Tibial artery (tissue), 4 donors: ENCODE measurements around the gene NMNAT3.

Experiments used
- DNase-seq, 2 donors: peaks; one replicate each; pipeline ENCODE4 v3.0.0-alpha.2; 2019
- H3K27ac ChIP-seq, 2 donors: fragments of 200-600 bp; sonication (generic) in 1 of 2; 1 replicate in 1 of 2; 2 replicates in 1 of 2; pipeline ENCODE4 v1.5.1; 2018 to 2019; ENCODE audit warnings: mild to moderate bottlenecking in 1 of 2
- H3K27me3 ChIP-seq, 2 donors: fragments of 200-600 bp; sonication (generic) in 1 of 2; one replicate each; pipeline versions ENCODE4 v1.5.1 to v1.6.0; 2016 to 2019
- H3K36me3 ChIP-seq, 3 donors: fragments of 200-600 bp; sonication (generic) in 2 of 3; one replicate each; pipeline ENCODE4 v1.5.1; 2016 to 2019; ENCODE audit warnings: mild to moderate bottlenecking in 2 of 3
- H3K4me1 ChIP-seq, 4 donors: fragments of 200-600 bp; sonication (generic) in 2 of 4; 1 replicate in 3 of 4; 2 replicates in 1 of 4; pipeline ENCODE4 v1.5.1; 2016 to 2019
- H3K4me3 ChIP-seq, 2 donors: fragments of 200-600 bp; sonication (generic) in 1 of 2; 1 replicate in 1 of 2; 2 replicates in 1 of 2; pipeline ENCODE4 v1.5.1; 2018 to 2019; ENCODE audit warnings: mild to moderate bottlenecking in 2 of 2
- H3K9me3 ChIP-seq, 3 donors: fragments of 200-600 bp; sonication (generic) in 1 of 3; one replicate each; pipeline ENCODE4 v1.5.1; 2016 to 2019
- intact Hi-C: fragments of 100-400 bp; cut with DNase I; formaldehyde crosslinking; loops from one replicate; pipeline ENCODE4 v1.15.0; 2023; ENCODE audit warnings: low total_unique reads
- TF ChIP-seq, protein P1 (sequence below), 2 experiments: fragments of 200-600 bp in 1 of 2; fragments of 450-650 bp in 1 of 2; IDR thresholded peaks; one replicate each; pipeline ENCODE4 v1.5.1; 2017 to 2019; ENCODE audit warnings: antibody characterized with exemption in 2 of 2, mild to moderate bottlenecking in 1 of 2, moderate library complexity in 1 of 2

Gene NMNAT3

GRCh38 chr3:139577909-139578308 lies 99.9 kb downstream of the NMNAT3 start:
- Histone ChIP-seq H3K4me1 (peaks cover 0 to 4% (median 0%) of the 10 kb centered on the region in 4 donors), H3K9me3 (no peaks in the 10 kb centered on the region), H3K4me3 (no peak overlapping the region), H3K27ac (no peak overlapping the region), H3K36me3 (peaks cover 5 to 8% (median 6%) of the 10 kb centered on the region in 3 donors), H3K27me3 (no peaks in the 10 kb centered on the region)
- TF ChIP-seq, protein P1, sequence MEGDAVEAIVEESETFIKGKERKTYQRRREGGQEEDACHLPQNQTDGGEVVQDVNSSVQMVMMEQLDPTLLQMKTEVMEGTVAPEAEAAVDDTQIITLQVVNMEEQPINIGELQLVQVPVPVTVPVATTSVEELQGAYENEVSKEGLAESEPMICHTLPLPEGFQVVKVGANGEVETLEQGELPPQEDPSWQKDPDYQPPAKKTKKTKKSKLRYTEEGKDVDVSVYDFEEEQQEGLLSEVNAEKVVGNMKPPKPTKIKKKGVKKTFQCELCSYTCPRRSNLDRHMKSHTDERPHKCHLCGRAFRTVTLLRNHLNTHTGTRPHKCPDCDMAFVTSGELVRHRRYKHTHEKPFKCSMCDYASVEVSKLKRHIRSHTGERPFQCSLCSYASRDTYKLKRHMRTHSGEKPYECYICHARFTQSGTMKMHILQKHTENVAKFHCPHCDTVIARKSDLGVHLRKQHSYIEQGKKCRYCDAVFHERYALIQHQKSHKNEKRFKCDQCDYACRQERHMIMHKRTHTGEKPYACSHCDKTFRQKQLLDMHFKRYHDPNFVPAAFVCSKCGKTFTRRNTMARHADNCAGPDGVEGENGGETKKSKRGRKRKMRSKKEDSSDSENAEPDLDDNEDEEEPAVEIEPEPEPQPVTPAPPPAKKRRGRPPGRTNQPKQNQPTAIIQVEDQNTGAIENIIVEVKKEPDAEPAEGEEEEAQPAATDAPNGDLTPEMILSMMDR (IDR thresholded peaks at IDR 0.05) = no peak
- intact Hi-C loops = no loop called here
- no peak for DNase-seq

GRCh38 chr3:139577346-139577745 lies 100.4 kb downstream of the NMNAT3 start:
- Histone ChIP-seq H3K27ac (no peak overlapping the region), H3K36me3 (peaks cover 5 to 8% (median 6%) of the 10 kb centered on the region in 3 donors), H3K4me3 (no peak overlapping the region), H3K27me3 (no peaks in the 10 kb centered on the region), H3K4me1 (peaks cover 0 to 4% (median 0%) of the 10 kb centered on the region in 4 donors), H3K9me3 (no peaks in the 10 kb centered on the region)
- DNase-seq = no peak
- TF ChIP-seq, protein P1 (IDR thresholded peaks at IDR 0.05) = no peak
- intact Hi-C loops = no loop called here

DNA sequence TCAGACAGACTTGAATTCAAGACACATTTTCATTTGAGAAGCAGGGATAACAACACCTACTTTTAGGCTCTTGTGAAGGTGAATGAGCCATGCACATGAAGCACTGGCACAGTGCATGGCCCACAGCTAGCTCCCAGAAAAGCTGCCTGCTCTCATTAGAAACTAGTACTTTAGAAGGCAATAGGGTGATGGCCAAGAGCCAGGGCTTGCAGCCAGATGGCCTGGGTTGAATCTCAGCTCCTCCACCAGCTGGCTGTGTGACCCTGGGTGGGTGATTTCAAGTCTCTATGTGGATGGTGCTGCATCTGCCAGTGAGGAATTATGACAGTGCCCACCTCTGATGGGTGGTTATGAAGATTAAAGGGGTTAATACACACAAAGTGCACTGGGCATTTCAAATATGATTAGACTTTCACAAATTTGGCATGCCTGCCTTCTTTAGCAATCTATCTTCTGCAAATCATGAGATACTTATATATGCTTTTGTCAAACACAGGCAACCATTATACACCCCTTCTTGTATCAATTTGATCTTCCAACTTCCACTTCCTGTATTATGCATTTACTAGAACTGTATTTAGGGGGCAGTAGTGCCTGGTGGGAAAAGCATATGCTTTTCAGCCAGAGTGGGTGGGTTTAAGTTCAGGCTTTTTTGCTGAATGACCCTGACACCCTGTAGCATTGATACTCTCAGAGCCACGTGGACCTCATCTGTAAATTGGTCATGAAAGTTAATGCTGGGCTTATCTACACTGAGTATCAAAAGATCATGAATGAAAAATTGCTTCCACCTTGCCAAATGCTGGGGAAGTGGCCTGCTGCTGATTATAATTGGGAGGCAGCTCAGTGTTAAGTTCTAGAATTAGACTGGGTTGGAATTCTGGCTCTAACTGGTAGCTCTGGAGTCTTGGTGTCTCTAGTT lies 103.5 kb downstream of the NMNAT3 start:
- Histone ChIP-seq H3K9me3 (no peaks in the 10 kb centered on the region), H3K36me3 (peaks cover 5 to 8% (median 6%) of the 10 kb centered on the region in 3 donors), H3K4me1 (peaks cover 0 to 4% (median 0%) of the 10 kb centered on the region in 4 donors), H3K27ac (no peak overlapping the region), H3K4me3 (no peak overlapping the region), H3K27me3 (no peaks in the 10 kb centered on the region)
- TF ChIP-seq, protein P1 (IDR thresholded peaks at IDR 0.05) = no peak
- intact Hi-C loops = no loop called here
- DNase-seq = peak in 1 of 2 donors; percentile 35

DNA sequence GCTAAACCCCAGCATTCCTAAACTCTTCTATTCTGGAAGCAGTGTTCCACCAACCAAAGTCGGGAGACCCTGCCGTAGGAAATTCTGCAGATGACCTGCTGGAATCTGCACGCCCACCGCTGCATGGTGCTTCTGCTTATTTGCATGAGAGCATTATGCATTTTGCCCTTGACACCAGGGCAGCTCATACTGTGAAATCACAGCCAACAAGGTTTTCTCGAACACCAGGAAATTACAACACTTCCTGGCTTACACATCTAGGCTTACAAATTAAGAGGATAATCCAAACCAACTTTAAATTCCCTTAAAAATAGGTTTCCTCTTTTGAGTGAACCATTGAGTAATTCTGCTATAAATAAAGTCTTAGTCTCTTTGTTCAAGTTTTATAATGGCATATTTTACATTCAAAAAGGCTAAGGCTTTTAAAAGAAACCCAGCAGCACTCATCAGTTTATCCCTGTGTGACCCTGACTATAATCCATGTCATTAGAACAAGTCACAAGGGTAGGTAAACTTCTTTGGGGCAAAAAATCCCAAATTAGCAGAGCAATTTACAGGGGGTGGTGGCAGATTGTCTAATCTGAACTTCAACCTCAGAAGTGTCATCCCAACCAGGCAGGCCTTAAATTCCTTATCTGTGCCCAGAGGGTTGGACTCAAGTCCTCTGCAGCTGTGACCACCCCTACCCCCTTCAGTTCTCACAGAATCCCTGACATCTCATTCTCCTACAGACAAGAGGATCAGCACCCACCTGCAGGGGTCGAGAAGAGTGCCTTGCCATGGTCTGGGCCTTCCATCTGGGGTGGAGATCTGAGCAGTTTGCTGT lies 104.7 kb downstream of the NMNAT3 start:
- intact Hi-C loops = no loop called here
- H3K4me3 ChIP-seq = no peak overlapping the region
- no peak overlapping the region for H3K27ac ChIP-seq
- peaks cover 0 to 5% (median 0%) of the 10 kb centered on the region in 3 donors for H3K36me3 ChIP-seq
- DNase-seq = peak in 1 of 2 donors; percentile 27
- peaks cover 0 to 4% (median 0%) of the 10 kb centered on the region in 4 donors for H3K4me1 ChIP-seq
- H3K27me3 ChIP-seq = no peaks in the 10 kb centered on the region
- no peaks in the 10 kb centered on the region for H3K9me3 ChIP-seq
- TF ChIP-seq, protein P1 (IDR thresholded peaks at IDR 0.05) = no peak

GRCh38 chr3:139571711-139572110 lies 106.1 kb downstream of the NMNAT3 start:
- no peak overlapping the region for H3K27ac ChIP-seq
- intact Hi-C loops = no loop called here
- no peak for DNase-seq
- H3K4me1 ChIP-seq = peaks cover 0 to 4% (median 0%) of the 10 kb centered on the region in 4 donors
- H3K36me3 ChIP-seq = peaks cover 0 to 5% (median 0%) of the 10 kb centered on the region in 3 donors
- no peaks in the 10 kb centered on the region for H3K27me3 ChIP-seq
- H3K4me3 ChIP-seq = no peak overlapping the region
- H3K9me3 ChIP-seq = no peaks in the 10 kb centered on the region
- TF ChIP-seq, protein P1 (IDR thresholded peaks at IDR 0.05) = no peak
